H1 (cell line): Measurements from ENCODE around the gene CCDC30. TPM values are rescaled to one million over a fixed set of nuclear protein-coding genes. Genes with fewer than 3 reads are reported as not detected.

Source experiments
- CTCF ChIA-PET: fragments of 300-600 bp; sonication (Branson Sonifier 250); formaldehyde crosslinking; loops from one replicate; lab custom pipeline; 2021; ENCODE audit not compliant: partially characterized antibody; lab: Charles Lee
- POLR2A ChIA-PET: fragments of 300-600 bp; sonication (Branson Sonifier 250); formaldehyde crosslinking; loops from one replicate; lab custom pipeline; 2021; ENCODE audit warnings: inconsistent platforms; ENCODE audit not compliant: partially characterized antibody; lab: Charles Lee
- DNase-seq, 2 experiments: peaks; one replicate each; pipeline versions ENCODE4 v3.0.0 to v3.0.0-alpha.2; 2010 to 2022; ENCODE audit warnings: low spot score in 2 of 2, low read depth in 1 of 2, mixed read lengths in 1 of 2
- FAIRE-seq: peaks from 2 replicates; lab custom pipeline; 2011; peaks lifted over from hg19 to GRCh38; lab: Jason Lieb, UNC
- H2AFZ ChIP-seq: 2 replicates; pipeline ENCODE4 v1.8.1; 2012; ENCODE audit warnings: low read length, inconsistent platforms
- H2AK5ac ChIP-seq: 2 replicates; pipeline ENCODE4 v1.6.1; 2013; ENCODE audit warnings: low read depth, low read length
- H2BK120ac ChIP-seq: replicated peaks from 2 replicates; pipeline ENCODE3; 2013; ENCODE audit warnings: low read depth, low read length, inconsistent platforms
- H2BK12ac ChIP-seq: 2 replicates; pipeline ENCODE4 v1.6.1; 2013; ENCODE audit warnings: low read depth, low read length
- H2BK15ac ChIP-seq: 2 replicates; pipeline ENCODE4 v1.6.1; 2013; ENCODE audit warnings: low read length
- H2BK20ac ChIP-seq: 2 replicates; pipeline ENCODE4 v1.6.1; 2013; ENCODE audit warnings: low read length
- H2BK5ac ChIP-seq: 2 replicates; pipeline ENCODE4 v1.6.1; 2013; ENCODE audit warnings: low read depth, low read length
- H3K14ac ChIP-seq: 2 replicates; pipeline ENCODE4 v1.6.1; 2013; ENCODE audit warnings: inconsistent platforms; ENCODE audit not compliant: insufficient read length
- H3K18ac ChIP-seq: 2 replicates; pipeline ENCODE4 v1.6.1; 2013; ENCODE audit warnings: low read length; ENCODE audit errors: extremely low read depth
- H3K23ac ChIP-seq: 2 replicates; pipeline ENCODE4 v1.6.1; 2013; ENCODE audit warnings: inconsistent platforms; ENCODE audit not compliant: insufficient read length
- H3K23me2 ChIP-seq: 2 replicates; pipeline ENCODE4 v1.6.1; 2013; ENCODE audit warnings: low read depth, low read length
- H3K27ac ChIP-seq: 2 replicates; pipeline ENCODE4 v1.6.1; 2011; ENCODE audit warnings: low read depth, low read length, inconsistent platforms
- H3K27me3 ChIP-seq, 4 experiments: replicated peaks in 1 of 4; 1 replicate in 1 of 4; 2 replicates in 3 of 4; pipeline versions ENCODE4 v1.6.1 to v1.8.1; 2011 to 2013; ENCODE audit warnings: low read length in 3 of 4, mild to moderate bottlenecking in 3 of 4, inconsistent platforms in 2 of 4, mixed read lengths in 2 of 4, moderate library complexity in 1 of 4; ENCODE audit not compliant: control insufficient read depth in 3 of 4, insufficient read depth in 3 of 4; ENCODE audit errors: extremely low read depth in 1 of 4
- H3K36me3 ChIP-seq, 4 experiments: 2 replicates each; pipeline versions ENCODE4 v1.6.1 to v1.8.1; 2011 to 2013; ENCODE audit warnings: mild to moderate bottlenecking in 4 of 4, low read length in 3 of 4, moderate library complexity in 2 of 4, control low read depth in 1 of 4, inconsistent platforms in 1 of 4; ENCODE audit not compliant: insufficient read depth in 4 of 4, control insufficient read depth in 2 of 4
- H3K4ac ChIP-seq: replicated peaks from 2 replicates; pipeline ENCODE3; 2013; ENCODE audit warnings: low read length, low read depth, mixed read lengths, inconsistent platforms; ENCODE audit not compliant: insufficient read length
- H3K4me1 ChIP-seq, 4 experiments: replicated peaks in 1 of 4; 1 replicate in 1 of 4; 2 replicates in 3 of 4; pipeline versions ENCODE4 v1.6.1 to v1.8.1; 2011 to 2013; ENCODE audit warnings: low read length in 3 of 4, inconsistent platforms in 2 of 4, mixed read lengths in 1 of 4; ENCODE audit not compliant: insufficient read depth in 4 of 4, control insufficient read depth in 3 of 4
- H3K4me2 ChIP-seq, 2 experiments: 2 replicates each; pipeline versions ENCODE4 v1.6.1 to v1.8.1; 2011 to 2013; ENCODE audit warnings: low read depth in 2 of 2, low read length in 2 of 2, control low read depth in 1 of 2, inconsistent platforms in 1 of 2, mild to moderate bottlenecking in 1 of 2; ENCODE audit not compliant: insufficient read depth in 1 of 2
- H3K4me3 ChIP-seq, 4 experiments: fragments of 200-600, 300-600 bp in 1 of 4; sonication (generic), shearing (Covaris generic), sonication (Bioruptor Twin) in 1 of 4; 2 replicates each; pipeline versions ENCODE4 v1.5.1 to v1.8.1; 2011 to 2016; ENCODE audit warnings: low read length in 4 of 4, low read depth in 3 of 4, control low read depth in 2 of 4, inconsistent platforms in 2 of 4, mild to moderate bottlenecking in 2 of 4, mixed read lengths in 1 of 4, moderate library complexity in 1 of 4; ENCODE audit not compliant: insufficient read depth in 2 of 4; ENCODE audit errors: extremely low read depth in 1 of 4
- H3K56ac ChIP-seq: replicated peaks from 2 replicates; pipeline ENCODE3; 2013; ENCODE audit warnings: low read depth, mild to moderate bottlenecking, mixed read lengths, low read length, inconsistent platforms; ENCODE audit not compliant: insufficient read length
- H3K79me1 ChIP-seq: 2 replicates; pipeline ENCODE4 v1.6.1; 2013; ENCODE audit warnings: low read depth, low read length, control low read depth
- H3K79me2 ChIP-seq, 2 experiments: 2 replicates each; pipeline versions ENCODE4 v1.6.1 to v1.8.1; 2012 to 2013; ENCODE audit warnings: low read length in 2 of 2, mild to moderate bottlenecking in 2 of 2, inconsistent platforms in 1 of 2; ENCODE audit not compliant: insufficient read depth in 2 of 2, control insufficient read depth in 1 of 2
- H3K9ac ChIP-seq, 4 experiments: replicated peaks in 1 of 4; 1 replicate in 1 of 4; 2 replicates in 3 of 4; pipeline versions ENCODE4 v1.6.1 to v1.8.1; 2011 to 2013; ENCODE audit warnings: low read depth in 3 of 4, low read length in 3 of 4, control low read depth in 2 of 4, mild to moderate bottlenecking in 2 of 4, moderate library complexity in 2 of 4, inconsistent platforms in 1 of 4; ENCODE audit errors: extremely low read depth in 1 of 4
- H3K9me3 ChIP-seq, 2 experiments: 2 replicates each; pipeline versions ENCODE4 v1.6.1 to v1.8.1; 2012 to 2013; ENCODE audit warnings: mild to moderate bottlenecking in 2 of 2, moderate library complexity in 2 of 2, control low read depth in 1 of 2, inconsistent platforms in 1 of 2, low read depth in 1 of 2, low read length in 1 of 2, mixed read lengths in 1 of 2; ENCODE audit not compliant: insufficient read depth in 2 of 2
- H4K20me1 ChIP-seq, 2 experiments: replicated peaks in 1 of 2; 2 replicates each; pipeline versions ENCODE3 to v1.8.1; 2011 to 2013; ENCODE audit warnings: inconsistent platforms in 2 of 2, low read length in 2 of 2, mild to moderate bottlenecking in 1 of 2; ENCODE audit not compliant: insufficient read depth in 2 of 2, control insufficient read depth in 1 of 2
- H4K5ac ChIP-seq: 2 replicates; pipeline ENCODE4 v1.6.1; 2013; ENCODE audit warnings: low read length, low read depth, mixed read lengths, inconsistent platforms; ENCODE audit not compliant: insufficient read length
- H4K8ac ChIP-seq: 2 replicates; pipeline ENCODE4 v1.8.0; 2013; ENCODE audit warnings: mild to moderate bottlenecking, moderate library complexity, low read length, inconsistent platforms; ENCODE audit not compliant: insufficient read depth; ENCODE audit errors: extremely low read depth
- H4K91ac ChIP-seq: replicated peaks from 2 replicates; pipeline ENCODE3; 2013; ENCODE audit warnings: low read length, mixed read lengths, inconsistent platforms; ENCODE audit not compliant: insufficient read length
- E2F6 ChIP-seq: IDR thresholded peaks from 2 replicates; pipeline ENCODE4 v1.6.1; 2012; ENCODE audit warnings: inconsistent platforms
- HDAC2 ChIP-seq, 2 experiments: fragments of 300-600 bp in 1 of 2; sonication (generic) in 1 of 2; IDR thresholded peaks; 2 replicates each; pipeline ENCODE4 v1.6.1; 2011 to 2012; ENCODE audit warnings: low read depth in 2 of 2, low read length in 2 of 2, mild to moderate bottlenecking in 2 of 2, moderate library complexity in 2 of 2, borderline replicate concordance in 1 of 2, inconsistent platforms in 1 of 2
- TCF12 ChIP-seq: IDR thresholded peaks from 2 replicates; pipeline ENCODE4 v1.6.1; 2011; ENCODE audit warnings: low read depth, mild to moderate bottlenecking, low read length
- WGBS, 2 experiments: shearing (Covaris generic) in 1 of 2; methylation state at CpG; one replicate each; pipeline versions ENCODE4 v1.1.6 to v1.1.7; 2013 to 2015; ENCODE audit warnings: low lambda C conversion rate in 2 of 2, mixed read lengths in 2 of 2, inconsistent platforms in 1 of 2, low coverage in 1 of 2, missing lambda C conversion rate in 1 of 2; ENCODE audit not compliant: insufficient replicate concordance in 2 of 2, insufficient coverage in 1 of 2, insufficient read length in 1 of 2; ENCODE audit errors: extremely low coverage in 1 of 2, missing lambda C conversion rate in 1 of 2; 5-methylcytosine and 5-hydroxymethylcytosine counted together
- polyA plus RNA-seq, 7 experiments: library from polyadenylated mRNA; depleted of rRNA in 3 of 7; stranded (reverse) in 5 of 7; unstranded in 2 of 7; fragments of >200 nt in 5 of 7; fragments of 200-250 nt in 2 of 7; gene quantifications; 1 replicate in 5 of 7; 2 replicates in 1 of 7; 4 replicates in 1 of 7; pipeline versions ENCODE4 v1.2.1 to v1.2.3, GENCODE V29; 2011 to 2013; ENCODE audit warnings: missing spikeins in 2 of 7, mixed read lengths in 2 of 7
- total RNA-seq: library from RNA; stranded (reverse); fragmentation: NEBNext Ultra II Directional; extraction: Animal tissue kit (Norgen Biotek cat#: 25700); gene quantifications from 2 replicates; pipeline ENCODE4 v1.2.1, GENCODE V29; 2021

Gene CCDC30
- total and polyA plus RNA-seq, 2 of the 8 experiments (the other 6 are each of a cell fraction or from before 2014, with no cell fraction given): 0.60 to 1.8 TPM

- no peak overlapping the region for H4K8ac ChIP-seq
- no peaks in the 10 kb centered on the region for H3K36me3 ChIP-seq
- peak overlapping the region in 1 of 2 experiments; percentile 18; a peak in 2 of 4 replicates for H3K4me2 ChIP-seq
- no peak overlapping the region for H2AK5ac ChIP-seq
- H3K4me3 ChIP-seq: no peak overlapping the region
- no peaks in the 10 kb centered on the region for H4K20me1 ChIP-seq
- H3K9ac ChIP-seq: no peak overlapping the region
- no peak overlapping the region for H2BK15ac ChIP-seq
- no peak overlapping the region for H3K14ac ChIP-seq
- no peak overlapping the region for H3K23ac ChIP-seq
- POLR2A ChIA-PET: no interaction called here
- H2BK12ac ChIP-seq: no peak overlapping the region
- H3K4ac ChIP-seq: no peak overlapping the region
- peak overlapping the region; percentile 71; the same call in 1 of the 2 replicates for H2AFZ ChIP-seq
- H3K9me3 ChIP-seq: no peaks in the 10 kb centered on the region
- H3K79me1 ChIP-seq: no peaks in the 10 kb centered on the region
- no peak overlapping the region for H3K27ac ChIP-seq
- no peaks in the 10 kb centered on the region for H3K27me3 ChIP-seq
- H2BK5ac ChIP-seq: no peak overlapping the region
- 73% methylated on average over 4 of the region's 4 CpGs; no CpG with 5 or more reads in 1 of the 2 experiments for WGBS, 2 experiments
- no peak overlapping the region for H4K5ac ChIP-seq
- H3K23me2 ChIP-seq: no peaks in the 10 kb centered on the region
- H3K4me1 ChIP-seq: peaks cover 0 to 5% (median 1%) of the 10 kb centered on the region in 4 experiments; a peak in 2 of 7 replicates
- H3K79me2 ChIP-seq: no peaks in the 10 kb centered on the region
- no peak overlapping the region for H3K18ac ChIP-seq
- H3K56ac ChIP-seq: no peak overlapping the region
- TF ChIP-seq E2F6 (peak; percentile 37; the same call in 1 of the 2 replicates), TCF12 (0 out of 2 replicates have a peak, but pooled peaks have one; percentile 46), HDAC2 (IDR thresholded peaks at IDR 0.05; ENCODE audit: borderline replicate concordance in 1 of 2, low read depth in 2 of 2, low read length in 2 of 2) (no peak)
- TF ChIP-seq, all 59 proteins: peak for 2
- CTCF ChIA-PET: interaction anchor here (0.6 to 1.6 kb wide), 3 partner anchors 20 to 25 kb away, joined by 3 to 6 read pairs (median 3); no protein-coding TSS in a partner anchor
- no peak overlapping the region for H2BK120ac ChIP-seq
- DNase-seq (peak in 1 of 2 experiments; percentile 46), FAIRE-seq (peak; percentile 81)
- no peak overlapping the region for H4K91ac ChIP-seq
- H2BK20ac ChIP-seq: no peak overlapping the region
Observed at GRCh38 chr1:42552636-42553035, 89.5 kb downstream of the CCDC30 start.
